NT2/D1 (cell line): ENCODE results near the gene RHOT2.

Source experiments
- DNase-seq: peaks from one replicate; pipeline ENCODE4 v3.0.0-alpha.2; 2011; ENCODE audit warnings: low read depth, low spot score
- H3K27me3 ChIP-seq: 2 replicates; pipeline ENCODE4 v1.6.0; 2011; ENCODE audit warnings: mild to moderate bottlenecking; ENCODE audit not compliant: insufficient read length, insufficient read depth
- H3K36me3 ChIP-seq: 2 replicates; pipeline ENCODE4 v1.6.1; 2011; ENCODE audit warnings: mild to moderate bottlenecking, low read length, mixed read lengths; ENCODE audit not compliant: insufficient read depth, insufficient read length
- H3K4me1 ChIP-seq: 2 replicates; pipeline ENCODE4 v1.5.1; 2011; ENCODE audit not compliant: insufficient read depth, insufficient read length
- H3K4me3 ChIP-seq: 2 replicates; pipeline ENCODE4 v1.5.1; 2011; ENCODE audit warnings: low read depth; ENCODE audit not compliant: insufficient read length
- H3K9ac ChIP-seq: 2 replicates; pipeline ENCODE4 v1.6.0; 2011; ENCODE audit warnings: low read depth; ENCODE audit not compliant: insufficient read length
- H3K9me3 ChIP-seq: 2 replicates; pipeline ENCODE4 v1.5.1; 2011; ENCODE audit warnings: mild to moderate bottlenecking, low read length; ENCODE audit not compliant: insufficient read depth
- SUZ12 ChIP-seq: IDR thresholded peaks from 2 replicates; pipeline ENCODE4 v1.6.1; 2011; ENCODE audit not compliant: insufficient read length, insufficient read depth; ENCODE audit errors: extremely low read depth
- YY1 ChIP-seq: IDR thresholded peaks from 2 replicates; pipeline ENCODE4 v1.6.1; 2011; ENCODE audit not compliant: insufficient read length, insufficient read depth
- ZNF274 ChIP-seq: IDR thresholded peaks from 2 replicates; pipeline ENCODE4 v1.6.1; 2011; ENCODE audit warnings: mild to moderate bottlenecking, low read depth, low read length

The RHOT2 gene

DNA sequence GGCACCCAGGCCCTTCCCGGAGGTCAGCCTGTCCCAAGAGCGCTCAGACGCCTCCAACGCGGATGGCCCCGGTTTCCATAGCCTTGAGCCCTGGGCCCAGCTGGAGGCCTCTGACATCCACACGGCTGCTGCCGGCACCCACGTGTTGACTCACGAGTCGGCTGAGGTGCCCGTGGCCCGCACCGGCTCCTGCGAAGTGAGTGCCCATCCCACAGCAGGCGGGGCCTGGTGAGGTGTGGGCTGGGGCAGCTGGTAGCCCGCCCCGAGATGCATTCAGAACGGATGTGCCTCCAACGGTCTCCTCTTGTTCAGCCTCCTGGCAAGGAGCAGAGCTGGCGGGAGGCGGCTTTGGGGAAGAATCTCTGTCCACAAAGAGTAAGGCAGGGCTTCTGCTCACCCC, 16.1 kb upstream of the RHOT2 start:
- Histone ChIP-seq H3K27me3 (no peaks in the 10 kb centered on the region), H3K9me3 (no peaks in the 10 kb centered on the region), H3K4me1 (peaks cover 17% of the 10 kb centered on the region), H3K4me3 (no peak overlapping the region), H3K9ac (no peak overlapping the region), H3K36me3 (peaks cover 71% of the 10 kb centered on the region)
- no peak for DNase-seq
- TF ChIP-seq YY1 (no peak), SUZ12 (no peak)

DNA sequence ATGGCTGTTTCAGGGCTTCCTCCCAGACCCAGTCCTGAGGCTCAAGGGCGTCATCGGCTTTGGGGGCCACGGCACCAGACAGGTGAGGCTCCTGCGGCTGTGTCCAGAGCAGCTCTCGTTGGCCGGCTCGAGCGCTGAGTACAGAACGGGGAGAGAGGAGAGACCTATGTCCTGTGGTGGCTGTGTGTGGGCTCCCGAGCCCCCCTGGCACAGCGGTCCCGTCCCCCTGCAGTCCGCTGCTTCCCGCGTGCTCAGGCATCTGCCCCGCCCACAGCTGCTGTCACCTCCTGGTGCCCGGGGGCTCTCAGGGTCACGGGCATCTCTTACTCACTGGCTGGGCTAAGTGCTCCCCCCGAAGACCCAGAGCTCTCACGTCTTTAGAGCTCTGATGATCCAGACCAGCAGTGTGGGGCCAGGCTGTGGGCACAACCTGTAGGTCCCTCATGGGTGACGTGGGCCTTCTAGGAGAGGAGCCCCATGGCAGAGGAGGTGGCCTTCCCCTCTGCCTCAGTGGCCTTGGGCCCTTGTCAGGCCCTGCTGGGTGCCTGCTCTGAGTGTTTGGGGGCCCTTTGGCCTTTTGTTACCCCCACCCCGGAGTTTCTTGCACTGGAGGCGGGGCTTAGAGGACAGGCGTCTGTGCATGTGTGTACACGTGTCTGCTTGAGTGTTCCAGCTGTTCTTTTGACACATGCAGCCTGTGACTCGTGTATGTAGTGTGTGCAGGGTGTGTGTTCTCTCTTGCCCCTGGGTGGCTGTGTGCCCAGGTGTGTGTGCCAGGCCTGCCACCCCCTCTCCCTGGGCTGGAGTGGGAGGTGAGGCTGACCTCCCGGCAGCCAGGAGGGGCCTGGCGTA, 15.3 kb upstream of the RHOT2 start:
- Histone ChIP-seq H3K9me3 (no peaks in the 10 kb centered on the region), H3K27me3 (no peaks in the 10 kb centered on the region), H3K4me1 (peaks cover 11% of the 10 kb centered on the region), H3K9ac (no peak overlapping the region), H3K4me3 (no peak overlapping the region), H3K36me3 (peaks cover 72% of the 10 kb centered on the region)
- no peak for DNase-seq
- TF ChIP-seq ZNF274 = no peak
- TF ChIP-seq SUZ12 = no peak
- TF ChIP-seq YY1 = no peak

DNA sequence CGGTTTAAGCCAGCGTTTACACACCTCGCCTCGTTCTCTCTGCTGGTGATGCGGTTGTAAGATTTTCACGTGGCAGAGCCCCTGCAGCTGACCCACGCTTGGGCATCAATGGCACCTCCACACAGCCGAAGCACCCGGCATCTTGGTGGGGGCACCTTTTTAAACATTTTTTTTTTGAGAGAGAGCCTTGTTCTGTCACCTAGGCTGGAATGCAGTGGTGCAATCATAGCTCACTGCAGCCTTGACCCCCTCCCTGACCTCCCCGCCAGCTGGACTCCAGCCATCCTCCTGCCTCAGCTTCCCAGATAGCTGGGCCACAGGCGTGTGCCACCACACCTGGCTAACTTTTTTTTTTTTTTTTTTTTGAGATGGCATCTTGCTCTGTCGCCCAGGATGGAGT, 13.9 kb upstream of the RHOT2 start:
- TF ChIP-seq SUZ12 (no peak), ZNF274 (no peak), YY1 (no peak)
- peaks cover 85% of the 10 kb centered on the region for H3K36me3 ChIP-seq
- DNase-seq = no peak
- H3K4me1 ChIP-seq = peaks cover 11% of the 10 kb centered on the region
- no peak overlapping the region for H3K4me3 ChIP-seq
- no peaks in the 10 kb centered on the region for H3K27me3 ChIP-seq
- H3K9me3 ChIP-seq = no peaks in the 10 kb centered on the region
- H3K9ac ChIP-seq = no peak overlapping the region

DNA sequence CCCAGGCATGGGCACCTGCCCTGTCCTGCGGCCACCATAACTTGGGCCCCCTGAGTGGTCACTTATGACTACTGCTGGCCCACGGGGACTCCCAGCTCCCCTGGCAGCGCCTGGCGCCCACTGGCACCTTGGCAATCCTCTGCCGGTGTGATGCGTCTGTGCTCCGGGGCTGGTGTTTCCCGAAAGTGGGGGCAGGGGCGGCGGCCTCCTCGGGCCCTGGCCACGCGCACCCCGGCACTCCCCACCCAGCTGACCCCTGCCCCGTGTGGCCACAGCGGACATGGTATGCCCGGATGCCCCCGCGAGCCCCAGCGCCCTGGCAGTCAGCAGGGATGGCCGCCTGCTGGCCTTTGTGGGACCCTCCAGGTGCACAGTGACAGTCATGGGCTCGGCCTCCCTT, 10.4 kb upstream of the RHOT2 start:
- peaks cover 19% of the 10 kb centered on the region for H3K4me1 ChIP-seq
- H3K27me3 ChIP-seq = no peaks in the 10 kb centered on the region
- no peak overlapping the region for H3K9ac ChIP-seq
- TF ChIP-seq SUZ12 (no peak), ZNF274 (no peak), YY1 (no peak)
- no peak for DNase-seq
- no peak overlapping the region for H3K4me3 ChIP-seq
- peaks cover 89% of the 10 kb centered on the region for H3K36me3 ChIP-seq
- no peaks in the 10 kb centered on the region for H3K9me3 ChIP-seq

DNA sequence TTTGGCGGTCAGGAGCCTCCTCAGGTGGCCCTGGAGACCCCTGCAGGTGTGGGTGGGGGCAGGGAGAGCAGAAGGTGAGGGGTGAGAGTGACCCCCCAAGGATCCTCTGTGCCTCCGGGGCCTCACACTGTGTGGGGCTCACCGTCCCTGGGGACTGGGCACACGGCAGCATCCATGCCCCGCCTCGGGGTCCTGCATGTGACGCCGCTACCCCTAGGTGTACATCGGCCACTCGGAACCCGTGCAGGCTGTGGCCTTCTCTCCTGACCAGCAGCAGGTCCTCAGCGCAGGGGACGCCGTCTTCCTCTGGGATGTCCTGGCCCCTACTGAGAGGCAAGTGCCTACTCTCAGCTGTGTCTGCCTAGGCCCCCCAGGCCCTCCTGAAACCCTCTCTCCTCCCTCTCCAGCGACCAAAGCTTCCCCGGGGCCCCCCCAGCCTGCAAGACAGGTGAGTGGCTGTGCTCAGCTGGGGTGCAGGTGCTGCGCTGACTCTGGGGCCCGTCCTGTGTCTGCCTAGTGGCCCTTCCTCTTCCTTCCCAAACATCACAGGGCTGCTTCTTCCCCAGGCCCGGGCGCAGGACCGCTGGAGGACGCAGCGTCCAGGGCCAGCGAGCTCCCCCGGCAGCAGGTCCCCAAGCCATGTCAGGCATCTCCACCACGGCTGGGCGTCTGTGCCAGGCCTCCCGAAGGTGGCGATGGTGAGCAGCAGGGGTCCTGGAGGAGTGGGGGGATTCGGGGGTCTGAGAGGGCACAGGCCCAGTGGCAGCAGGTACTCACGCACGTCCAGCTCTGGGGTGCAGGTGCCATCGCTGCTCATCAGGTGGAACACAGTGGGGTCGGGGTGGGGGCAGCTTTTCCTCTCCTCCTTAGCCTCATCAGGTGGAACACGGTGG, 9.0 kb upstream of the RHOT2 start:
- no peaks in the 10 kb centered on the region for H3K27me3 ChIP-seq
- peaks cover 16% of the 10 kb centered on the region for H3K4me1 ChIP-seq
- peaks cover 88% of the 10 kb centered on the region for H3K36me3 ChIP-seq
- DNase-seq = no peak
- peak overlapping the region; percentile 17 for H3K9ac ChIP-seq
- H3K4me3 ChIP-seq = no peak overlapping the region
- TF ChIP-seq ZNF274 (no peak), YY1 (no peak), SUZ12 (no peak)
- no peaks in the 10 kb centered on the region for H3K9me3 ChIP-seq

DNA sequence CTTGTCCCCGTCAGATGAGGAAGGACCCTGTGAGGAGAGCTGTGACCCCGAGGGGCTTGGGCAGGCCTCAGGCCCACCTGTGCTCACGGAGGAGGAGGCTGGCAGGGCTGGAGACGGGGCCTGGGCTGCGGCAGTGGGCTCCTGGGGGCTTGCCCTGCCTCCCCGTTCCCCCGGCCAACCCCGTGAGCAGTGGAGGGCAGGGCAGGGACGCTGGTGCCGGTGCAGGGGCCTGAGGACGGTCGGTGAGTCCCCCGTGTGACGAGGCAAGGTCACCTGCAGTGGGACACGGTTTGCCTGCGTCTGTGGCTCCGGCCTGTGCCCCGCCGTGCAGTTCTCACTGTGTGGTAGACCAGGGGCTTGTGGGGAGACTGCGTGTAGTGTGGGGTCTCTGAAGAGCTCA, 8.3 kb upstream of the RHOT2 start:
- peaks cover 90% of the 10 kb centered on the region for H3K36me3 ChIP-seq
- H3K4me1 ChIP-seq = peaks cover 16% of the 10 kb centered on the region
- TF ChIP-seq YY1 (no peak), ZNF274 (no peak), SUZ12 (no peak)
- H3K4me3 ChIP-seq = no peak overlapping the region
- H3K9me3 ChIP-seq = no peaks in the 10 kb centered on the region
- no peaks in the 10 kb centered on the region for H3K27me3 ChIP-seq
- no peak for DNase-seq
- no peak overlapping the region for H3K9ac ChIP-seq

DNA sequence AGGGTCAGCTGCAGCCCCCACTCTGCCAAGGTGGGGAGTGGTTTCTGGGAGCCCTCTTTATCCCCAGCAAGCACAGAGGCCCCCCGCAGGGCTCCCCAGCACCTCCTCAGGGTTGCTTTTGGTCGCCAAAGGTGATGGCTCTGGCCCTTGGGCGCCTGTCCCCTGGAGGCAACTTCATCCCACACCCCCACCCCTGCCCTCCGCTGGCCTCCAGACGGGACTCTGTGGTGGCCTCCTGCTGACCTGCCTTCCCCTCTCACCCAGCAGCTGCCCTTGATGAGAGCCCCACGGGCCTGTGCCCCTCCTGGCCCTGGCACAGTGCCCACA, 7.8 kb upstream of the RHOT2 start:
- no peaks in the 10 kb centered on the region for H3K9me3 ChIP-seq
- H3K27me3 ChIP-seq = no peaks in the 10 kb centered on the region
- TF ChIP-seq ZNF274 (no peak), YY1 (no peak), SUZ12 (no peak)
- H3K4me1 ChIP-seq = peaks cover 16% of the 10 kb centered on the region
- H3K4me3 ChIP-seq = no peak overlapping the region
- H3K9ac ChIP-seq = no peak overlapping the region
- DNase-seq = no peak
- peaks cover 87% of the 10 kb centered on the region for H3K36me3 ChIP-seq
